GM19397 (cell line): ENCODE data around the gene SPOP.
"Not testable (repeated sequence)": the region's sequence is repeated elsewhere in the genome, so short reads cannot be mapped to it uniquely, and the experiment has no call there.

Experiments used
- ATAC-seq: cut with Tn5 transposase; IDR thresholded peaks from one replicate; pipeline ENCODE4 v1.9.1; 2021; ENCODE audit warnings: mild to moderate bottlenecking, moderate library complexity; ENCODE audit not compliant: unreplicated experiment

SPOP gene

DNA sequence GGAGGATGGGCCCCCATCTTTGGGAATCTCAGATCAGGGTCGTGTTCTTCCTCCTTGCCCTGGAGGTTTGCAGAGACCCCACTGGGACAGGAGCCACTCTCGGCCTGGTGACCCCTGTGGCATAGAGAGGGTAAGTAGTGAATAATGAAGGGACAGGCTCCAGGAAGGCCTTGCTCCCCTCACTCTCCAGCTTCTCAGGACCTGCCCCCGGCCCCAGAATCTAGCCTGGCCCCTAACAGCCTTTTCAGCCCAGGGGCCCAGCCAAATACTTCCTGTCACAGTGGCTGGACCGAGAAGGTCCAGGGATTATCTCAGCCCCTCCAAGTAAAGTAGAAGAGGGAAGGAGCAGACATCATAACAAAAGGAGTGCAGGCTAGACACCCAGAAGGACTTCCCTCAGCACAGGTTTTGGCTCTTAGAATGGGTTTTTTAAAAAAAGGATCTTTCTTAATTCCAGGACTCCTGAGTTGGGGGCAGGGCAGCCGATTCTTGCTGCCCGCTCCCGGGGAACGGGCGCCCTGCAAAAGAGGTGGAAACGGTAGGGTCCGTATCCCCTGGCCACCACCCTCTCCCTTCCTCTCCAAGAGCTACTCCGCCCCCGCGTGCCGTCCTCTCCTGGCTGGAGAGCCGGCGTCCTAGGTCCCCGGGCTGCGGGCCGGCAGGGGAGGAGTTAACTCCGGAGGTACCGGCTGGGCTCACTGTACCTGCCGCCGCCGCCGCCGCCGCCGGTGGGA, 102.8 kb downstream of the SPOP start:
- ATAC-seq = no peak

DNA sequence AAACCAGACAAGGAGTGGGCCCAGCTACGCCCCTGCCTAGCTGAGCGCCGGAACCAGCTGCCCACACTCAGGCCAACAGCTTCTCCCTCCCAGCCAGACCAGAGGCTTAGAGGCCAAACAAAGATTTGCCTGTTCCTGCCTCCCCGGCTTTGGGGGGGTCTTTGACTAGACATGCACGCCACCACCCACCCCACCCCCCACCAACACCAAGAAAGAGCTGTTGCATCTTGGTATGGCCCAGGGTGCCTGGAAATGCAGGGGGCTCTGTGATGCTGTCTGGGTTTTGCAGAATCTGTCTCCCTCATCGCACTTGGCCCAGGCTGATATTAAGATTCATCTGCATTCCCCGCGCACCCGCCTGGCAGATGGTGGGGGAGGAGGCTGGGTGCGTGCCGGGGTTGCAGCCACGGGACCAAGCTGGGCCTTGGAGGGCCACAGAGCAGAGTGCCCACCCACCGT, 103.5 kb downstream of the SPOP start:
- ATAC-seq = no peak

DNA sequence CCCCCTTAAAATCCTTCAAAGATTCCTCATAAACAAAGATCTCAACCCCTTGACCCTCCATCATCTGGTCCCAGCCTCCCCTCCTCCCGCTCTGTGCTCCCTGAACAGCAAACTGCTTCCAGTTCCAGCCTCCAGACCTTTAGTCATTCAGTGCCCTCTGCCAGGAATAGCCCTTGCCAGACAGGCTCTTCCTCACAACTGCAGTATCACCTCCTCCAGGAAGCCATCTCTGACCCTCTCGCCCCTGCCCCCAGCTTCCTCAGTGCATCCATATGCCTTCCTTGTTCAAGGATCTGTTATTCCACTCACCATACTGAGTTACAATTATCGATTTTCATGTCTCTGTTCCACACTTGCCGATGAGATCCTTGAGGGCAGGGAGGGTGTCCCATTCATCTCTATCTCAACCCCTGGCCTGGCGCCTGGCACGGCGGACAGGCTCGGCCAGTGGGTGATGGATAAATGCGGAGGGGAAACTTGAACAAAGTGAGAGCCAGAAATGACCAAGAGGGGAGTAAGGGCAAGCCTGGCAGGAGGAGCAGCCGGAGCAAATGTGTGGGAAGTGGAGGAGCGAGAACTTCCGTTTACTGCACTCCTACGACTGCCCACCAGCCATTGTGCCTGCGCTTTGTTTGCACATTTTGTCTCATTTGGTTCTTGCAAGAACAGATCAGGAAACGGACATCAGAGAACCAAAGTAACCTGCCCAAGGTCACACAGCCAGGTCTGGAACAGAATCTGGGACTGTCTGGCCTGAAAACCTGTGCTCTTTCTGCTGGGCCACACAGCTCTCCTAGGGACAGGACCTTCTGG, 104.2 kb downstream of the SPOP start:
- ATAC-seq = no peak

DNA sequence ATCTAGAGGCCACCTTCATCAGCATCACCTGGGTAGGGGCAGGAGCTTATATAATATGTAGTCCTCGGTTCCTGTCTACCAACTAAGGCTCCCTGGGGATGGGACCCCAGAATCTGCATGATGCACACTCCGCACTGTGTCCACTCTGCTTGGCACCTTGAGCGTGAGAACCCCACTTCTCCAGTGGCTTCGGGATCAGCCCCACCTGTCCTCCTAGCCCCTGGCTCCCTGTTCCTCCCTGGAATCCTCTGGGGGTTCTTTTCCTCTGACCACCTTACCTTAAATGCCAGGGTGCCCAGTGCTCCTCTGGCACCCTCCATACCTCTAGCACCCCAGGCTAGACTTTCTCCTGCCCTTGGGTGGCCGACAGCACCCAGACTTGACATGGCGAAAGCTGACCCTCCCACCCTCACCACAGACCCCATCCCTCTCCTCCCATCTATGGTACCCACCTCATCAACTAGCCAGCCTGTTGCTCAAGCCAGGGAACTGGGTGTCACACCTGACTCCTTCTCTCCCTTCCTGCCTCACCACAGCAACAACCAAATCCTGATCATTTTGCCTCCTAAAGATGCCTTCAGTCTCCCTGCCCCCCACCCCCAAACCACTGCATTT, 105.0 kb downstream of the SPOP start:
- no peak for ATAC-seq

DNA sequence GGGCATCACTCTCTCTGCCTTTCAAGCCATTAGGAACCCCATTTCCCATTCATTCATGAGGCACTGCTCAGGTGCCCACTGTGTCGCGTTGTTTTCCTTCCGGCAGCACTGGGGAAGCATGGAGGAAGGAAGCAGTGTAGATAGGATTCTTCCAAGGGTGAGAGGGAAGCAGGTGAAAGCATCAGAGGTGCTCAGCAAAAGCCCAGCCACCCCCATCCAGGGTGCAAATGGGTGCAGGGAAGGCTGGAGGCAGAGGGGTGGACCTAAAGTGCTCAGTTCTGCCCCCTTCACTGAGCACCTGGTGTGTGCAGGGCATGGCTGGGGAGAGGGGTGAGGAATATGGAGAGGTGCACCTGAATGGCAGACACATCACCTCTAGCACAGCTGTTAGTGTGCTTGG, 105.7 kb downstream of the SPOP start:
- ATAC-seq = no peak

DNA sequence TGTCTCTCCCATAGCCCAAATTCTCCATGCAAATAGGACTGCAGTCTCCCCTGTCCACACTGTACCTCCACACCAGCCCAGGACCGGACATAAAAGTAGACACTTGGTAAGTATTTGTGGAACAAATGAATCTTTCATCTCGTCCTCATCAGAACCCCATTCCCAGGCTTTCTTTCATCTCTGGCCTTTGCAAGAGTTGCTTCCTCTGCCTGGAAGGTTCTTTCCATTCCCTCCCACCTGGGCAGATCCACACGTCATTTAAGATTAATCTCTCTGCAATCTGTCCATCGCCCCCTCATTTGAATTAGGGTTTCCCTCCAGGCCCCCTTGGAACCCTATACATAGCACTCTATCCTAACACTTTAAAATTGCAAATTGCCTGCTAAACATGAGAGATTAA, 106.1 kb downstream of the SPOP start:
- ATAC-seq = no peak

DNA sequence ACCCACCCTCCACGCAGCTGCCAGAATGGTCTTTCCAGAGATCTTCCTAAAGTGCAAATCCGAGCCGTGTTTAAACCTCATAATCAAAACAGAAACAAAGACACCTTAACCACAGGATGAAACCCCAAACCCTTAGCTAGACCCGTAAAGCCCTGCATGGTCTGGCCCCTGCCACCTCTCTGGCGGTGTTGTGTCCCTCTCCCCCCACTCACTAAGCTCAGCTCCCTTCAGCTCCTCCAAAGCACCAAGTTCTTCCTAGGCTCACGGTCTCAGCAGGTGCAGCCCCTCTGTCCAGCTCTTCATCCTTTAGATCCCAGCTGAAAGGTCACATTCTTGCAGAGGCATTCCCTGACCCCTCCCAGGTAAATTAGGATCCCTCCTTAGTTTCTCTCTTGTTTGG, 106.6 kb downstream of the SPOP start:
- ATAC-seq = no peak

DNA sequence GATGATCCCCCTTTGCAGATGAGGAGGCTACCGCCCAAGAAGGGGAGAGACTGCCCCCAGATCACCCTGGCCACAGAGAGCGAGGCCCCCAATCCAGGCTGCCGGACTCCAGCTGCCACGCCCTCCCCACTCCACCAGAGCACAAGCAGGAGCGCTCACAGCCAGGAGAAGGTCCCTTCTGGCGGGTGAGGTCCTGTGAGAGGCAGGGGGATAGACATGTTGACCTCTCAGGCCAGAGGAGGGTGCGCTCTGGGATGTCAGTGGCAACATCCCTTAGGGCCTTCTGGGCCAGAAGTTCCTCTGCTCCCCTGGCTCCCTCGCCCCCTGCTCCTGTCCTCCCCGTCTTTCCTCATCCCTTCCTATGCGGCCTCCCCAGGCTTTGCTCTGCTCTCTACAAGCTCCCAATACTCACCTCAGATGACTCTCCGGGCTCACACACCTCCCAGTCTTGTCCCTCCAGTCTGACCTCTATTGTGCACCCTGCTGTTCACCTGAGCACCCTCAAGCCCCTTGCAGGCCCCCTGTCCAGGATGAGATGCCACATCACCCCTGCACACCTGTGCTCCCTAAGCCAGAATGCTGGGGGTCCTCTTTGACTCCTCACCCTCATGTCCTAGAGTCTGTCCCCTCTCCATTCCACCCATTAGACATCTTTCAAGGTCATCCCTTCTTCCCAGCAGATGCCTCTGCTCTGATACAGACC, 107.2 kb downstream of the SPOP start:
- no peak for ATAC-seq

DNA sequence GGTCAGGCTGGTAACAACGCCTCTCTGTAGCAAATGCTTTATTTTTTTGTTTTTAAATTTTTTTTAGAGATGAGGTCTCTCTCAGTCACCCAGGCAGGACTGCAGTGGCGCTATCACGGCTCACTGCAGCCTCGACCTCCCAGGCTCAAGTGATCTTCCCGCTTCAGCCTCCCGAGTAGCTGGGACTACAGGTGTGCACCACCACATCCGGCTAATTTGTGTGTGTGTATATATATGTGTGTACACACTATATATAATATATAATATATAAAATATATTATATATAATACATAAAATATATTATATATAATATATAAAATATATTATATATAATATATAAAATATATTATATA, 109.2 kb downstream of the SPOP start:
- not testable (repeated sequence) for ATAC-seq

DNA sequence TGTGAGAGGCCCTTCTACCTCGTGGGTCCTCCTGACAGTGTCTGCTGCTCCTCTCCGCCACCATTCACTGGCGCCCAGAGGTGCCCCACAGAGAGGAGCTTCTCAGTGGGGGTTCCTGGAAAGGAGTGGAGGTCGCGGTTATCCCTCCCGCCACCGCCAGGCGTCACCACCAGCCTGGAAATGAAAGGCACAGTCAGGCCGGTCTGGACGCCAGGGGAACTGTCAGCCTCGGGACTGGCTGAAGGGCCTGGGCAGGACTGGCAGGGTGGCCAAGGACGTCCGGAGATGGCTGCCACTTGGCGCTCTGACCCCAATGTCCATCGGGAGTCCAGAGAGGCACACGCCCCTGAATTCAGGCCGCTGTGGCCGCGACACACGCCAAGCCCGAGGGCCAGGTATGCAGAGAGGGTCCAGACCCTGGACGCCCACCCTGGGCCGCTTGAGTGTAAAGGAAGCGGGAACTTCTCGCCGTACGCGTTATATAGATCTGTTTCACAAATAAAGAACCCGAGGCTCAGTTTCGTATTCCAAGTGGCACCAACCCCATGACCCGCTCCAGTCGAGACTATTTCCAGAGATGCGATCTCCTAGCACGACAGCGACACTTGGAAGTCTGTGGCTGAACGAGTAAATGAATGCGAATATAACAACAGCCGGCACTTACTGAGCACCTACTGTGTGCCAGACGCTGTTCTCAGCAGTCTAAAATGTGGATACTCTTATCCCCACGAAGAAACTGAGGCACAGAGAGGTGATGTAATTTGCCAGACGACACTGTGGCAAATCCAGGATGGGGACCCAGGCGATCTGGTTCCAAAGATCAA, 109.8 kb downstream of the SPOP start:
- no peak for ATAC-seq

DNA sequence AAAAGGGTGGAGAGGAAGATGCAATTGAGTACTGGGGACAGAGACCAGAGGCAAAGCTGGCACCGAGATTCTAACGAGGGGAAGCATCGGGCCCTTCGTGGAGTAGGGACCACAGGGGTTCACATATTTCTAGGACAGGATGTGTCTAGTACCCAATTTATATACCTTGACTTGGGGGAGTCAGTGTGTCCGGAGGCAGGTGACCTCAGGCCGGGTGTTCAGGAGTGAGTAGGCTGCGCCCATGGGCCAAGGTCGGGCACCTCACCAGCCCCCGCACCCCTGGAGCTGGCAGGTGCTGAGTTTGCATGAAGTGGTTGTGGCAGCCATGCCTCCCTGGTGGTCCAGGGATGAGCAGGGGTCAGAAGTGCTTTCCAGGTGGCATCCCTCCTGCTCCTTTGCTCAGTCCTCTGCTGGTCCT, 110.8 kb downstream of the SPOP start:
- ATAC-seq = no peak

DNA sequence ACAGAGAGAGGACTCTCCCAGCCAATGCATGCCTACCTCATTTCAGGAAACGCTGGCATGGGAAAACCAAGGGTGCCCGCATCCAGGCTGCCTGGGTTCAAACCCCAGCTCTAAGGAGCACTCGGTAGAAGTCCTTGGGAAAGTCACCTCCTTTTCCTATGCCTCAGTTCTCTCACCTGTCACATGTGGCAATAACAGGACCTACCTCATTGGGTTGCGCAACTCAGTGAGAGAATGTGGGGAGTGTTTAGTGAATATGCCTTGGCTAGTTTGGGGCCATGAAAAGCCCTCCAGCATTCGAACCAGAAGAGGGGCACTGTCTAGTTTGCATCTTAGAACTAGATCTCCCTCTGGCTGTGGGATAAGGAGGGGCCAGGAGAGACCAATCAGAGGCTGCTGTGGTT, 111.2 kb downstream of the SPOP start:
- ATAC-seq = no peak

DNA sequence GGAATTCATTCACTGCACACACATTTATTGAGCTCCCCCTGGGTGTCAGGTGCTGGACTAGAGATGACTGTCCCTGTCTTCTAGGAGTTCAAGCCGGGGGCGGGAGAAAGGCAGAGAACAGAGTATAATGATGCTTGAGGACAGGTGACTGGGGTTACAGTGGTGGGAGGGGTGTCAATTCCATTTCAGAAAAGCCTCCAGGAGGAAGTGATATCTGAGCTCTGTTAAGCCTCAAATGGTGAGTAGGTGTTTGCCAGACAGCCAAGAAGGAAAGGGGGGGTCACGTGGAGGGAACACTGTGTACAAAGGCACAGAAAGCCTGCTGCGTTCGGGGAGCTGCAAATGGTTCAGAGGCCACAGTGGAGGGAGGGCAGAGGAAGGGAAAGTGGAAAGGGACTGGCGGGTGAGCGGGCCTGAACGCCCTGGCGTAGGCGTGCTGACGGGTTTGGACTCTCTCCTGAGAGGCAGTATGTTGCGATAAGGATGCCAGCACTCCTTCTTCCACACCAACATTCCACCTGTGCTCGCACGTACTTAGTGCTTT, 111.9 kb downstream of the SPOP start:
- ATAC-seq = no peak

DNA sequence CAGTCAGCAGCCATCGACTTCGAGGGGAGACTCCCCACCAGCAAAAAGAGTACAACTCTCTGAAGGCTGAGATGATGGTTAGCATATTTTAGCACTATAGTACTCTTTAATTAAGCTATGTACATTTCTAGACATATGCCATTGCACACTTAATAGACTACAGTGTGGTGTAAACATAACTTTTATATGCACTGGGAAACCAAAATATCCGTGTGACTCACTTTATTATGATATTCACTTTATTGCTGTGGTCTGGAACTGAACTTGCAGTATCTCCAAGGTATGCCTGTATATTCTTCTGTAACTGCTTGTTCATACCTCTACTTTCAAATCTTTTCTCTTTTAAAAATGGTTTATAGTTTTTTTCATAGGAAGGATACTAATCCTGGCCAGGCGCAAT, 113.3 kb downstream of the SPOP start:
- no peak for ATAC-seq

DNA sequence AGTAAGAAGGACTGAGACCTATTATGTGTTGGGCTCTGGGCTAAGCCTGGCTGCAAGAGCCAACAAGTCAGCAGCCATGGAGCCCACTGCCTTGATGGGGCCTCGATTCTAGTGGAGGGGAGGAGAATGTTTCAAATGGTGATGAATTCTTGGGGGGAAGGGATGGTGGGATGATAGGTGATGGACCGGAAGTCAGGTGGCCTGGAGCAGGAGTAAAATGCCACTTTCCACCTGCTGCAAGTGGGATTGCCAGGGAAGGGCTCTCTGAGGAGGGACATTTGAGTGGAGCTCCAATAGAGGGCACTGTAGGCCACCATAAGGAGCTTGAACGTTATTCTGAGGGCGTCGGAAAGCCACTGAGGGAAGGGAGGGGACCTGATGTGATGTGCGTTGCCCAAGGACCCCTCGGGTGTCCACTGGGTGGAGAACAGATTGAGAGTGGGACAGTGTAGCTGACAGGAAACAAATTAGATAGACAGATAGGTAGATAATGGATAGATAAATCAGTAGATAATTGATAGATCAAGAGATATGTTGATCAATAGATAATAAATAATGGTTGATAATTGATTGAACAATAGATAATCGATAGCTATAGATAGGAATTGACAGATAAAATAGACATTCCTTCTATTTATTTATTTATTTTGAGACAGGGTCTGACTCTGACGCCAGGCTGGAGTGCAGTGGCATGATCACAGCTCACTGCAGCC, 120.4 kb downstream of the SPOP start:
- no peak for ATAC-seq

DNA sequence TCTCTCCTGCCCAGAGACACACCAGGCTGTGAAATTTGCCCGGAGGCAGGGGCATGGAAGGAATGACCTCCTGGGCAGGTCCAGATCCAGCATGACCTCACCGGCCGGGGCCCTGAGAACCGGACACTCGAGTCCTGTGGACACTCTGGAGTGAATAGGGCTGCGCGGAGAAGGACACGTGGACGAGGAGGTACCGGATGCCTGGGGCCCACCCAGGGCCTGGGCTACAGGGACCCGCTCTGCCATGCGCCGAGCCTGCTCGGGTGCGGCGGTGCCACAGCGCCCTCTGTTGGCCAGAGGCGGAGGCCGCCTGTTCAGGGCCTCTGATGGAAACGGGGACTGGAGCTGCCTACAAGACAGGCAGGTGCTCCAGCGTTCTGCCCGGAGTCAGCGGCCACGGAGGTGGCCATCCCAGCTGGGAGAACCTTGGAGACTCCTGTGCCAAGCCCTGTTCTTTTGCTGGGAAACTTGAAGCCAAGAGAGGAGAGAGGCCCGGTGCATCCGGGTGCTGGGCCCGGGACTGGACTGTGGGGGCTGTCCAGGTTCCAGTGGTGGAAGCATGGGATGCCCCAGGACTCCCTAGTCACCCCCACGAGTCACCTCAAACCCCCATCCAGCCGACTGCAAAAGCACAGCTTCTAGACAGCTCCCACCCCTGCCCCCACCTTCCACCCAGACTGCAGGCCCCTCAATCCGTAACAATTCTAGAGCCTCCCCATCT, 121.5 kb downstream of the SPOP start:
- no peak for ATAC-seq

DNA sequence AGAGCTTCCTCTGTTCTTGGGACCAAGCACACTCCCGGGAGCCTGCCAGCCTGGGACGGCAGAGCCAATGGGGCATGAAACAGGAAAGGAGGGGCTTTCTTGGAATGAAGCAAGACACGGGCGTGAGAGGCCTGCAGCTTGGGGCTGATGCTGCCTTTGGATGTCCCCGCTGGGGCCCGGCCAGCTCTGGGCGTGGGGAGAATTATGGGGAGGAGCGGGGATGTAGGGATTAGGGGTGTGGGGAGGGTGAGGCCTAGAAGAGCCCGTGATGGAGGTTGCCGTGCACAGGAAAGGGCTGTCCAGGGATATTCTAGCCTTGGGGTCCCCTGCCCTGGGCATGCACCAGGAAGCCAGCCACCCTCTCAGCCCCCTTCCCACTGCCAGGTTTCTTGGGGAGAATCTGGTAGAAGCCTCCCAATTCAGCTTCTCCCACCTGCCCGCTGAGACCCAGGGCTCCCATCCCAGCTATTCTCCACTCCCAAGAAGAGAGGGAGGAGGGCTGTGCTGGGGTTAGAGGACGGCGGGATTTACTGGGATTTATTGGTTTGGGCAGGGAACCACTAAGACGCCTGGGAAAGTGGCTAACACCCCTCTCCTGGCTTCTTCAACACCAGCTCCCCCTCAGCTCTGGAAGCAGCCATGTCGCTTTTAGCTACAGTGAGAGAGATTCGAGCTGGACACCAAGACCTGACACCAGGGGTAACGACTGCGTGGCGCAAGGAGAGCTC, 122.2 kb downstream of the SPOP start:
- ATAC-seq = no peak
